Measurements from ENCODE around the gene PRDX5. TPM values are rescaled to one million over a fixed set of nuclear protein-coding genes. Genes with fewer than 3 reads are reported as not detected.

PRDX5 gene
- total RNA-seq, 2 donors from 2014 or later, result 401 to 435 TPM

DNA sequence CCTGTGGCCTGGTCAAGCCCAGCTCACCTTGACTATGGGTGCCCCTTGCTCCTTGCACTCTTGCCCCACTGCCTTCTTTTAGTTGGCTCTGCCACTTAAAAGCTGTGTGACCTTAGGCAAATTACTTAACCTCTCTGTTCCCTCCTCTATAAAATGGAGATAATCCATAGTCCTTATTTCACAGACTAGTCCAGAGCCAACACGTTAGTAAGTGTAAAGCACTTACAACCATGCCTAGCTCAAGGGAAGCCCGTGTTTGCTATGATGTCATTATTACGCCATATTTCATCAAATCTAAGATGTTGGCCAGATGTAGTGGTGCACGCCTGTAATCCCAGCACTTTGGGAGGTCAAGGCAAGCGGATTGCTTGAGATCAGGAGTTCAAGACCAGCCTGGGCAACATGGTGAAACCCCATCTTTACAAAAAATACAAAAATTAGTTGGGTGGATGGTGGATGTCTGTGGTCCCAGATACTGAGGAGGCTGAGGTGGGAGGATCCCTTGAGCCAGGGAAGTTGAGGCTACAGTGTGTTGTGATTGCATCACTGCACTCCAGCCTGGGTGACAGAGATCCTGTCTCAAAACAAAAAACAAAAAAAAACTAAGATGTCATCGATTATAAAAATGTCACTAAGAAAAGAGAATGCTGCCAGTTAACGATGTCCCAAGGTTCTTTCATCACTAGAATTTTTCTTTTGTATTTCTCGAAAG, 19.8 kb downstream of the PRDX5 start:
- peaks cover 0 to 19% of the 10 kb centered on the region in 2 donors for H3K4me1 ChIP-seq
- no peaks in the 10 kb centered on the region for H3K36me3 ChIP-seq
- TF ChIP-seq, protein P1, sequence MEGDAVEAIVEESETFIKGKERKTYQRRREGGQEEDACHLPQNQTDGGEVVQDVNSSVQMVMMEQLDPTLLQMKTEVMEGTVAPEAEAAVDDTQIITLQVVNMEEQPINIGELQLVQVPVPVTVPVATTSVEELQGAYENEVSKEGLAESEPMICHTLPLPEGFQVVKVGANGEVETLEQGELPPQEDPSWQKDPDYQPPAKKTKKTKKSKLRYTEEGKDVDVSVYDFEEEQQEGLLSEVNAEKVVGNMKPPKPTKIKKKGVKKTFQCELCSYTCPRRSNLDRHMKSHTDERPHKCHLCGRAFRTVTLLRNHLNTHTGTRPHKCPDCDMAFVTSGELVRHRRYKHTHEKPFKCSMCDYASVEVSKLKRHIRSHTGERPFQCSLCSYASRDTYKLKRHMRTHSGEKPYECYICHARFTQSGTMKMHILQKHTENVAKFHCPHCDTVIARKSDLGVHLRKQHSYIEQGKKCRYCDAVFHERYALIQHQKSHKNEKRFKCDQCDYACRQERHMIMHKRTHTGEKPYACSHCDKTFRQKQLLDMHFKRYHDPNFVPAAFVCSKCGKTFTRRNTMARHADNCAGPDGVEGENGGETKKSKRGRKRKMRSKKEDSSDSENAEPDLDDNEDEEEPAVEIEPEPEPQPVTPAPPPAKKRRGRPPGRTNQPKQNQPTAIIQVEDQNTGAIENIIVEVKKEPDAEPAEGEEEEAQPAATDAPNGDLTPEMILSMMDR (IDR thresholded peaks at IDR 0.05), result no peak
- H3K27me3 ChIP-seq, result no peaks in the 10 kb centered on the region
- no peaks in the 10 kb centered on the region for H3K9me3 ChIP-seq
- H3K4me3 ChIP-seq, result no peak overlapping the region
- H3K27ac ChIP-seq, result no peak overlapping the region
- DNase-seq (ENCODE audit: low spot score), result no peak

DNA sequence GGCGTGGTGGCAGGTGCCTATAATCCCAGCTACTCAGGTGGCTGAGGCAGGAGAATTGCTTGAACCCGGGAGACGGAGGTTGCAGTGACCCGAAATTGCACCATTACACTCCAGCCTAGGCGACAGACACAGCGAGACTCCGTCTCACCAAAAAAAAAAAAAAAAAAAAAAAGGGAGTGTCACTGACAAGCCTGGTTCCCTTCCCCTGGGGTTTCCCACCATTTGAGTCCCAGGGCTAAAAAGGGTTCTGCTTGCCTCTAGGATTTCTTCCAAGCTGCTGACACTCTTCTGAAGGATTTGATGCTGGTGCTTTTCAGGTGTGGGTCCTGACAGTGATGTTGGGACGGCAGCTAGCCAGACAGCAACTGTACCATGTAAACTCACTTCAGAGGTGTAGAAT, 20.8 kb downstream of the PRDX5 start:
- no peak for DNase-seq (ENCODE audit: low spot score)
- Histone ChIP-seq H3K9me3 (no peaks in the 10 kb centered on the region), H3K4me1 (peaks cover 0 to 29% of the 10 kb centered on the region in 2 donors), H3K36me3 (no peaks in the 10 kb centered on the region), H3K27ac (no peak overlapping the region), H3K4me3 (no peak overlapping the region), H3K27me3 (no peaks in the 10 kb centered on the region)
- TF ChIP-seq, protein P1 (IDR thresholded peaks at IDR 0.05), result no peak

DNA sequence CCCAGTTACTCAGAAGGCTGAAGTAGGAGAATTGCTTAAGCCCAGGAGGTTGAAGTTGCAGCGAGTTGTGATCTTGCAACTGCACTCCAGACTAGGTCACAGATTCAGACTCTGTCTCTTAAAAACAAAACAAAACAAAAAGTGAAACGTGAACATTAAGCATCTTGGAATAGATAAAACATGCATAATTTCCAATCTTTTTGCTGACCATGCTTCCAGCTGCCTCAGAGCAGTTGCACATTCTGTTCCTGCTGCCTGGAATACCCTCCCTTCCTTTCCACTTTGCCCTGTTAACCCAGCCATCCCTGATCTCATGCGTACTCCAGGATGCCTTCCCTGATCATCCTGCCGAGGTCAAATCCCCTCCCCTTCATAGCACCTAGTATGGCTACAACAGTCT, 21.4 kb downstream of the PRDX5 start:
- no peak for DNase-seq (ENCODE audit: low spot score)
- no peaks in the 10 kb centered on the region for H3K9me3 ChIP-seq
- H3K36me3 ChIP-seq, result no peaks in the 10 kb centered on the region
- TF ChIP-seq, protein P1 (IDR thresholded peaks at IDR 0.05), result no peak
- H3K4me1 ChIP-seq, result peaks cover 0 to 32% of the 10 kb centered on the region in 2 donors
- no peak overlapping the region for H3K4me3 ChIP-seq
- H3K27ac ChIP-seq, result no peak overlapping the region
- no peaks in the 10 kb centered on the region for H3K27me3 ChIP-seq

DNA sequence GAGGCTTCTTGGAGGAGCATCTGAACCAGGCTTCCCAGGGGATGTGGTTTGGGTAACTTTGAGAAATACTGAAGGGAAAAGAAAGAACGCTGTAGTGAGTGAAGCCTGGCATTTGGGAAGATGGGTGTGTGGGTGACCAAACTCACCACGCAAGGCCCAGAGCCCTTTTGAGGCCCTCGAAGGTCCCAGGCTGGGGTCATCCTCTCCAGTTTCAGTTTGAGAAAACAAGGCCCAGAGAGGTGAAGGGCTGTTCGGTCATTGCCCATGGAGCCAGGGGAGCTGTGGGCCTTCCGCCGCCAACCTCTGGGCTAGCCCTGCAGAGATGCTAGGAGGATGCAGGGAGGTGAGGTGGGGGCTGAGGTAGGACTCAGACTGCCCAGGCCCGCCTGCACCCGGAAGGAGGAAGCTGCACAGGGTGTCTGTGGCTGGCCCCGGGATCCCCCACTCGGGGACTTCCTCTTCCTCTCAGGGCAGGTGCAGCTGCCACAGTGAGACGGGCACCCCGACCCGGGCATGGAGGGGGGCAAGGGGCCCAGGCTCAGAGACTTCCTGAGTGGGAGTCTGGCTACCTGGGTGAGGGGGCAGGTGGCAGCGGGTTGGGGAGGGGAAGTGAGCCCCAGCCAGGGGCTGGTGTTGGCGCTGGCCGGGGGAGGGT, 22.0 kb downstream of the PRDX5 start, which contains the start of gene CCDC88B:
TSS of gene CCDC88B (plus strand) at position 451 of the 655 bp plus-strand sequence. CDS start at position 514, 63 bp downstream.
- H3K36me3 ChIP-seq, result no peaks in the 10 kb centered on the region
- H3K4me3 ChIP-seq, result peak within 1 kb of the TSS; percentile 13 to 26
- no peak within 1 kb of the TSS for H3K27ac ChIP-seq
- TF ChIP-seq, protein P1 (IDR thresholded peaks at IDR 0.05), result no peak
- peaks cover 0 to 32% of the 10 kb centered on the region in 2 donors for H3K4me1 ChIP-seq
- no peak for DNase-seq (ENCODE audit: low spot score)
- H3K9me3 ChIP-seq, result no peaks in the 10 kb centered on the region
- H3K27me3 ChIP-seq, result no peaks in the 10 kb centered on the region

DNA sequence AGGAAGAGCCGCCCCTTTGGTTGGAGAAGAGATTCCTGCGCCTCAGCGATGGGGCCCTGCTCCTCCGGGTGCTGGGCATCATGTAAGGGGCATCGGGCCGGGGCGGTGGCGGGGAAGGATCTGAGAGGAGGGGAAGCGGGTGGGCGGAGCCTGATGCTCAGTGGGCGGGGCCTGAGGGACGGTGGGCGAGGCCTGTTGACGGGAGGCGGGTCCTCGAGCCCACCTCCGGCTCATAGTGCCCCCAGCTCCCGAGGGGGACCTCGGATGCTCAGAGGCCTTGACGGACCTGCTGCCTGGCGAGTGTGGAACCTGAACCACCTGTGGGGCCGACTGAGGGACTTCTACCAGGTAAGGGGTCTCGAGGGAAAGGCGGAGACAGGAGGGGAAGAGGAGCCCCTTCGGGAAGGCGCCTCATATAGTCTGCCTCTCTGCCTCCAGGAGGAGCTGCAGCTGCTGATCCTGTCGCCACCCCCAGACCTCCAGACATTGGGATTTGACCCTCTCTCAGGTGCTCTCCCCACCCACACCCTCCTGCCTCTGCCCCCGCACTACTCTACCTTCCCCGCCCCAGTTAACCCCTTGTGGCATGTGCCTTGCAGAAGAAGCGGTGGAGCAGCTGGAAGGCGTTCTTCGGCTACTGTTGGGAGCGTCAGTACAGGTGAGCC, 22.9 kb downstream of the PRDX5 start:
- Histone ChIP-seq H3K27ac (no peak overlapping the region), H3K4me1 (peaks cover 0 to 32% of the 10 kb centered on the region in 2 donors), H3K27me3 (no peaks in the 10 kb centered on the region), H3K4me3 (peak overlapping the region; percentile 13 to 26), H3K36me3 (no peaks in the 10 kb centered on the region), H3K9me3 (no peaks in the 10 kb centered on the region)
- TF ChIP-seq, protein P1 (IDR thresholded peaks at IDR 0.05), result no peak
- no peak for DNase-seq (ENCODE audit: low spot score)

All from right atrium auricular region (tissue), 2 donors.